M059J (cell line): ENCODE results near the gene ITGAV. TPM values are rescaled to one million over a fixed set of nuclear protein-coding genes. Genes with fewer than 3 reads are reported as not detected.
A peak's percentile ranks its signal among the peaks of the same experiment; 100 is the strongest.

Source experiments
- DNase-seq: peaks from one replicate; pipeline ENCODE4 v3.0.0-alpha.2; 2012; ENCODE audit warnings: low read depth
- total RNA-seq: library from RNA; depleted of rRNA; stranded (reverse); fragments of >200 nt; shearing (Covaris generic); gene quantifications from 2 replicates; pipeline ENCODE4 v1.2.3, GENCODE V29; 2014

Gene ITGAV
- total RNA-seq, 1 experiment from 2014 or later: 69.9 TPM

DNA sequence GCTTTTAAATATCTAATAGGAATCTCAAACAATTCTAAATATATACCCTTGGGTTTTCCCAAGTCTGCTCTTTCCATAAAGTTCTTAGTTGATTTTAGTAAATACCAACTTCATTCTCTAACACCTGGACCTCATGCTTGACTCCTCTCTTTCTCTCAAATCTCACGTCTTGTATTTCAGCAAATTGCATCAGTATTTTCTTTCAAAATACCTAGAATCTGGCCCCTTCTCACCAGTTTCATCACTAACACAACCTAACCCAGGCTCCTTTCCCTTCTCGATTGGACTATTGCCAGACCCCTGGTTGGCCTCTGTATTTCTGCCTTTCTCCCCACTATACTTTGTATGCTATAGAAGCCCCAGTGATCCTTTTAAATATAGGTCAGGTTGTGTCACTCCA, 81.0 kb downstream of the ITGAV start:
- DNase-seq: no peak

DNA sequence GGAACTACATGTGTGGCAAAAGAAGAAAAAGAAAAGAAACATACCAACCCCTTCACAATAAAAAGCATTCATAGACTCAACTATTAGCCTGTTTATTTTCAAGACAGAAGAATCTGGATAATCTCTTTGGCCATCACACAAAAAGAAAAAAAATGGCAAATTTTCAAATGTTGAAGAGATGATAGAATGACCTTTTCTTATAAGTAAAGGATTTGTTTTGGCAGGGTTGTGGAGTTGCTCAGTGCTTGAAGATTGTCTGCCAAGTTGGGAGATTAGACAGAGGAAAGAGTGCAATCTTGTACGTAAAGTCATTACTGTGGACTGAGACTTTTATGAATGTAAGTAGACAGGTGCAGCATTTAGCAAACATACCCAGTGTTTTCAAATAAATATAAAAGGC, 85.5 kb downstream of the ITGAV start:
- no peak for DNase-seq

DNA sequence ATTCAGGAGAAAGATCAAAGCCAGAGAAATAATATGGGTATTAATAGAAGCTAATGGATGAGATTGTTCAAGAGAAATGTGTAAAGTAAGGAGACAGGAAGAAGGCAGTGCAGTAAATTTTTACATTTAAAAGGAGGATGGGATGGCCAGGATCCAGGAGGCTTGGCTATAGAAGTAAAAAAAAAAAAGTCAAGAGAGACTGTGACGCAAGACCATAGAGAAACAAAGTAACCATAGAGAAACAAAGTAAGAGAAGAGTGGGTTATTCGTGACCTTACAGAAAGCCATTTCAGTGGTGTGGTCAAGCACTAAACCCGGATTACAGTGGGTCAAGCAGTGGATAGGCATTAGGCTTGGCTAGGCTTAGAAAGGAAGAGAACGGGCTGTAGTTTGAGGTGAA, 93.5 kb downstream of the ITGAV start:
- DNase-seq: no peak

DNA sequence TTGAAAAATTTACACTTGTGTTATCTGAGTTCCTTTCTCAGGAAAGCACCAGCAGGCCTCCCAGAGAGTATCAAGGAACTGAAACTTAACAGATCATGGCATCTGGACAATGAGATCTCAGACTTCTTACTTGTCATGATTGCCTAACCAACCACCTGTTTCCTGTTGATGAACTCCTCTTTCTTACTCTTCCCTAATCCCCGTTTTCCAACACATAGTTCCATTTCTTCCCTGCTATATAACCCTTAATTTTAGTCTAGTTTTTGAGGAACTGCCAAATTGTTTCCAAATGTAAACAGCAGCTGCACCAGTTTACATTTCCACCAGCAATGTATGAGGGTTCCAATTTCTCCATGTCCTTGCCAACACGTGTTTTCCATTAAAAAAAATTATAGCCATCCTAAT, 98.0 kb downstream of the ITGAV start:
- peak; percentile 5 for DNase-seq

DNA sequence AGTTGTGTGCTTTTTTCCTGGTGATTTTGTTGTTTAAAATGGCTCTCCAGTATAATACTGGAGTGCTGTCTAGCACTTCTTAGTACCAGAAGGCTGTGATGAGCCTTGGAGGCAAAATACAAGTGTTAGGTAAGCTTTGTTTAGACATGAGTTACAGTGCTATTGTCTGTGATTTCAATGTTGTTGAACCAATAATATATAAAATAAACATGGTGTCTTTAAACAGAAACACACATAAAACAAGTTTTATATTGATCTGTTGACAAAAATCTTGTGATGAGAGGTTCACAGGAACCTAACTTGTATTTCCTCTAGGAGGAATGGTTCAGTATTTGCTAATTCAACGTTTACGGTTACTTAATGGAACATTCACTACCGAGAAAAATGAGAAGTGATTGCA, 99.0 kb downstream of the ITGAV start:
- no peak for DNase-seq

DNA sequence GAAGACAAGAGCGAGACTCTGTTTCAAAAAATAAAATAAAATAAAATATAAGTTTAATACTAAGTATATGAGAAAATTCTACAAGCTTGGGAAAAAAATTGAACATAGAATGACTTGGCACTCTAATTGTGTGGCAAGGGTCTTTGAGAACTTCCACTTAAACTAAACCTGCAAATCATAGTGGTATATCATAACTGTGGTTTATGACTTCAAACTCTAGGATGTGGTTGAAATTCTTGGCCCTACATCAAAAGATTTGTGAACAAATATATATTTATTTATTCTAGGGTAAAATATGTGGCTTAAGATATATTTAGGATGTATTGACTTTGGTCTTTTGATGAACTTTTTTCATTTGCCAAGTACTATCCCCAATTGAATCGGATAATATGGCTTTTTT, 100.9 kb downstream of the ITGAV start:
- peak; percentile 8 for DNase-seq

DNA sequence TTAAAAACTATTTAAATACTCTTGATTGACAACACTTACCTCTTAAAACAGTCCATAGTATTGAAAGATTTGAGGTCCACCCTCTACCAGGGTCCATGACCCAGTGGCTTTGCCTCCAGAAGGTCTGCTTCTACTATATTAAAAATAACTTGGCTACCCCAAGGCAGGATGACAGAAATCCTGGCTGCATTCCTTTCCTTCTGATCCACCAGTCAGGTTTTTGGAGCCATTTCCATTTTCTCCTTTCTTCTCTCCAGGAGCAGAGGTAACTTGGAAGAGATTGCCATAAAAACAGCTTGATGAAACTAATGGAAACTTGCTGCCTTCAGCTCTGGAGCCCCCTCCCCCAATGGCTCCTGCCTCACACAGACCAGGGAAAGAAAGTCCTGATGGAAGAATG, 101.4 kb downstream of the ITGAV start:
- no peak for DNase-seq

DNA sequence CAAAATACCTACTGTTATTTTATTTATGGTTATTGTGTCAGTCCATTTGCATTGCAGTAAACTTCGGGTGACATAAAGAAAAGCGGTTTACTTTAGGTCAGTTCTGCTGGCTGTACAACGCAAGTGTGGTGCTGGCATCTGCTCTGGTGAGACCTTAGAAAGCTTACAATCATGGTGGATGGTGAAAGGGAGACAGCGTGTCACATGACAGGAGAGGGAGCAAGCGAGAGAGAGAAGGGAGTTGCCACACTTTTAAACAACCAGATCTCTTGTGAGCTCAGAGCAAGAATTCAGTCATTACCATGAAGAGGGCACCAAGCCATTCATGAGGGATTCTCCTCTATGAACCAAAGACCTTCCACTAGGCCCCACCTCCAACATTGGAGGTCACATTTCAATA, 102.0 kb downstream of the ITGAV start:
- DNase-seq: no peak

DNA sequence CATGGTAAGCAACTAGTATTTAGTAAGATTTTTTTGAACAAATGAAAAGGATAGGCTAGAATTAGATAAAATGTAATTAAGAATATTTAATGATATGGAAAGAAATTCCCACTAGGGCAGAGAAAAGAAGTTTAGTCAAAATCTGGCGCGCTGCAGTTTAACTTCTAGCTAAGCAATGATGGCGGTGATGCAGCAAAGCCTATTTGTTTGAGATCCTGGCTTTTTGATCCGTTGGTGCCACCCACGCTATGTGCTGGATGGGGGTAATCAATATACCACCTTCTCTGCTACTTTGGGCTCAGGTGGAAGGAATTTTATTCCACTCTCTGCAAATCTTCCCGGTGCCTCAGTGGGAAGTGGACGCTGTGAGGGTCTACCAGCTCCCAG, 103.6 kb downstream of the ITGAV start:
- DNase-seq: no peak

DNA sequence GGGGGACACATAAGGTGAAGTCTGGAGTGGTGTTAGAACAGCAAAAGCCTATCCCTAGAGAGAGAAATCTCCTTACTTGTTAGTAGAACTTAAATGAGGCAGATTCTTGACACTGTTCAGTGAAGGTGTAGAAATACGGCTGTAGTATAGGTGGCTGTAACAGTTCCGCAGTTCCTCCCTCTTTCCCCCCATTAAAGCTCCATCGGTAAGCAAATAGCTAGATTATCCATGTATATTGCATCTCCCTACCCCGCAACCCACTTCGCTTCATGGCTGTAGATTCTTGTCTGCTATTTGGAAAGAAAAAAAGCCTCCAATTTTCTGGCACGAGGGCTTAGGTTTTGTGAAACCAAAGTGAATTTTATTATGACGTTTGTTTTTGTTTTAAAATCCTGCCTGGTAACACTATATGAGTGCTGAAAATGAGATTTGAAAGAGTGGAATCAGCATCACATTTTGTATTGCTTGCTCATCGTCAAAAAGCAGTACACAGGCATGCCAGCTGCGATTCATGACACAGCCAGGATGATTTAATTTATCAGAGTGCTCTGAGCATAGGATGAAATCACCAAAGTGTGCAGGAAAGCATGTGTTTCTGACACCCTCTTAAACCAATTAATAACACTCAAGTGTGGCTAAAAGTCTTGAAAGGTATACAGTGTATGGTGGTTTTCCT, 105.4 kb downstream of the ITGAV start:
- DNase-seq: peak; percentile 23

DNA sequence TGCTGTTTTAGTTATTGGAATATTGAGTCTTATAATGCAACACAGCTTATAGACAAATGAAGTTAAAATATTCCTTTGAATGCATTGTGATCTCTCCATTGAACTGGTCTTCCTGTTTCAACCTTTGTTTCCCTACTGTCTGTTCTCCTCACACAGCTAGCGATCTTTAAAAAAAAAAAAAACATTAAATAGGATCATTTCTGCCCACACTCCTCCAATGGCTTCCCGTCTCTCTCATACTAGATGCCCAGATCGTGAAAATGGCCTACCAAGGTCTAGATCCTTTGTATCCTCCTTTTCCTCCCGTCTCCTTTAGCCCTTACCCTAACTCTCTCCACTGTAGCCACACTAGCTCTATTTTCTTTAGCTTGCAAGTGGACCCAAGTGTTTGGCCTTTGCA, 106.4 kb downstream of the ITGAV start:
- DNase-seq: no peak

DNA sequence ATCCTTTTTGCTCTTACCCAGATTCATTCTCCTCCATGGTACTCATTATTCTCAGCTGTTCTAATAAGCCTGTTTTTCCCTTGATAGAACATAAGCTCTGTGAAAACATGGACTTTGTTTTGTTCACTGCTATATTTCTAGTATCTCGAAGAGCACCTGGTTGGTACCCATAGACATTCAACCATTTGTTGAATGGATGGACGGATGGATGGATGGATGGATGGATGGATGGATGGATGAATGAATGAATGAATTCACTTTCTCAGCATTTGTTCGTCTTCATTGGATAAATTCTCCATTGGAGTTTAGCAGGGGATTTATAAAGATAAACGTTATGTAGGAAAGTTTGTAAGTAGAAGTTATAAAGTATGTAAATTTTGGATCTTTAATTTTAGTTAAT, 106.9 kb downstream of the ITGAV start:
- no peak for DNase-seq

DNA sequence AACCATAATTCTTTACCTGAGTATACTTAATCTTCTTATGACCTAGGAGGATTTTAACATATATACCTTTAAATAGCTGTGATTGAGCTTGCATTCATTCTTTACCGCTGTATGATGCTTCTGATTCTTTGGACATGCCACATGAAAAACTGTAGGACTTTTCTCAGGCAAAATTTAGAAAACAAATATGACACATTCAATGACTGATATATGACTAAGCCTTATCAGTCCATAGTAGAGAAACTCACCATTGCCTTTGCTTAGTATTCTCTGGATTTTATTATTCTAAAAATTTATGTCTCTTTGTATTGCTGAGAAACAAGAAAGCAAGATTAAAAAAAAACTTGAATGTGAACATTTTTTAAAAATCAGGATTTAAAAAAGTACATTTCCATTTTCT, 107.7 kb downstream of the ITGAV start:
- DNase-seq: peak; percentile 27

DNA sequence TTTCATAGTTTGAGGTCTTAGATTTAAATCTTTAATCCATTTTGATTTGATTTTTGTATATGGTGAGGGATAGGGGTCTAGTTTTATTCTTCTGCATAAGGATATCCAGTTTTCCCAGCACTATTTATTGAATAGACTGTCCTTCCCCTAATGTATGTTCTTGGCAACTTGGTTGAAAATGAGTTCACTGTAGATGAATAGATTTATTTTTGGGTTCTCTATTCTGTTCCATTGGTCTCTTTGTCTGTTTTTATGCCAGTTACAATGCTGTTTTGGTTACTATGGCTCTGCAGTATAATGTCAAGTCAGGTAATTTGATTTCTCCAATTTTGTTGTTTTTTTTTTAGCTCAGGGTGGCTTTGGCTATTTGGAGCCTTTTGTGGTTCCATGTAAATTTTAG, 109.9 kb downstream of the ITGAV start:
- no peak for DNase-seq

DNA sequence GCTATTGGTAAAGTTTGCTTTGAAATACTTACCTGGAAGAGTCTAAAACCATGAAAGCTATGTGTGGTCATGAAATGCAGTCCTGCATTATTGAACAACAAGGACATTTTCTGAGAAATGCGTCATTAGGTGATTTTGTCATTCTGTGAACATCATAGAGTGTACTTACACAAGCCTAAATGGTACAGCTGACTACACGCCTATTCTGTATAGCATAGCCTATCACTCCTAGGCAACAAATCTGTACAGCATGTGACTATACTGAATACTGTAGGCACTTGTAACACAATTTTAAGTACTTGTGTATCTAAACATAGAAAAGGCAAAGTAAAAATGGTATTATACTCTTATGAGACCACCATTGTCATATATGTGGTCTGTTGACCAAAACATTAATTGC, 112.2 kb downstream of the ITGAV start:
- no peak for DNase-seq

DNA sequence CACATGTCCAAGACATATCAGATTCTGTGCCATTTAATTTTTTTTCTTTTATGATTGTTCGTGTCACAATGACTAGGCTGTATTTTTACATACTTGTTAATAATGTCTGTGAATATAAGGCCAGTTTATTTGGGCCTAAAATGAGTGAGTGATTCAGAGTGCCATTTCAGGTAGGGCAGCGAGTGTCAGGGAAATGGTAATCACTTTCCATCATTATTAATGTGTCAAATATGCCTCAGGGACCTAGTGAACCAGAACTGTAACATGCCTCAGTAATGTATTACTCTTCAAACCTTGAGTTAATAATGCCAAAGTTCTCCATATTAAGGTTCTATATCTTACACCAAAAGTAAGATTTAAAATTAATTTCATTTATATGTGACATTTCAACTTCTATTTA, 112.6 kb downstream of the ITGAV start:
- DNase-seq: no peak

DNA sequence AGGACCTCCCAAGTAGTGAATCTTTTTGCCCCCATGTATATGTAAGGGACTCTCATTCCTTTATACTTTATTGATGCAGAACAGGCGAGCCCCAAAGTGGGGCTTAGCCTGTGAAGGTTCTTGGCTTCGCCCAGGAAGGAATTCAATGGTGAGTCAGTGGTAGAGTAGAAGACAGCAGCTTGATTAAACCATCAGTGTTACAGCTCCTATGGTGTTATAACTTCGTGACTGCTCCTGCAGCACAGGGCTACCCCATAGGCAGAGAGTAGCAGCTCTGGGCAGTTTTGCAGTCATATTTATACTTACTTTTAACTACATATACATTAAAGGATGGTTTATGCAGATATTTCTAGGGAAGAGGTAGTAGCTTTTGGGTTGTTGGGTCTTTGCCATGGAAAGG, 115.0 kb downstream of the ITGAV start:
- DNase-seq: no peak

DNA sequence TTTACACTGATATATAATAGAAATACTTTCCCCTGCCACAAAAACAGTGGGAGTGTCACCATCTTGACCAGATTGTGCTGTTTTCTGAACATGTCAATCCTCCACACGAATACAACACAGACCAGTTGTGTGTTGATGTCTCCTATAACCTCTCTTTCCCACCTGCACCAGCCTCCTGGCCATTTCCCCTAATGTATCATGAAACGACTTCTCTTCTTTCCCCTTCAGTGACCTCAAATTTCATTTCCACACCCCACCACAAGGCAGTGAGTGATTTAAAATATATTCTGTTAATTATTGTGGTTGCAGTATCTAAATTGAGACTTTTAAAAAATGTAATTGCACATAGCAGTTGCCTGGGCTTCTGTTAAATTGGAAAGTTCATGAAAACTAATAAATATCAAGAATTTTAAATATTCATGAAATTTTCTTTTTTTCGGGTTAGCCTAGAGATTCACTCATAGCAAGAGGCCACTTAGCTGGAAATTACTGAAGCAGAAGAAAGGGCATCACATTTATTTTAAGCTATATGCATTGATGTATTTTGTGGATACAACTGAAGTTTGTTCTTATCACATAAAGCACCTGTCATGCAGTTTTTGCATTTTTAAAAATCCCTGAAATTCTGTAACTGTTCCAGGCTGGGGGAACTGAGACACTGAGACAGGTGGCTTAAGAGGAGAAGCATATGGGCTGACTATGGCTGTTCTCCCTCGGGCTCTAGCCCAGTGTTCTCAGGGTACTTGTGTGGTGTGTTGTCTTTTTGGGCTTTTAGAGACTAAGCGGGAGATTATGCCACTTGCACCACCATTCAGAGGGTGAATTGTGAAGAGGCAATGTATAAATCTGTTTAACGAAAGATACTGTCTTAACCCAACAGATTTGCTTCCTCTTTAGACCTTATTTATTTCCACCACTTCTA, 119.9 kb downstream of the ITGAV start:
- DNase-seq: no peak

DNA sequence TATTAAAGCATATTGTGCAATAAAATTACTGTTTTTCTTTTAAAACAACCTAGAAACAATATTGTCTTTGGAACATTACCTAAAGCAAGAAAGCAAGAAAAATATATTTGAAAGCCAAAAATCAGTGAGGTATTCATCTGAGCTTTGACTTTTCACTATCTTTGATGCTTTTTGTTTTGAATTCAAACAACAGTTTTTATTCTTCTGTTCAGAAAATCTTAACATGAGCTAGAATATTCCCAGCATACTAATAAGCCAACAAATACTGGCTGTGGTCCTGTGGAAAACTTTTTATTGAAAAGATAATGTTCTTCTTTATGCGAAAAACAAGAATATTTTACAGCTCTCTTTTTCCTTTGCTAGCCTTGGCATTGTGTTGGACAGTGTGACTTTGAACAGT, 123.8 kb downstream of the ITGAV start:
- no peak for DNase-seq

DNA sequence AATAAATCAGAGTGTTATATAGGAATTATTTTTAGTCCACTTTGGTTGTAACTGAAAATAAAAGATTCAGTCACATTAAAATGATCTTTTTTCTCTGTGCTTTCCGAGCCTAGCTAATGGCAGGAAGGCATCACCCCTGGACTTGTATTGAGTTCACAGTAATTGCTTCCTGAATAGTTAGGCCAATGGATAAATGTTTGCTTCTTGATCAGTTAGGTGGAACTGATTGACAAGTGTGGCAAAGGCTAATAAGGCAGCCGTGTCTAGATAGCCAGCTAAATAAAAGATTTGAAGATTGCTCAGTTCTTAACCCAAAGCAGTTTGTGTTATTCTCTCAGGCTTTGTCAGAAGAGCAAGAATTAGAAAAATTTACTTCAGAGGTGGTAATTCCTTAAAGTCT, 124.8 kb downstream of the ITGAV start:
- DNase-seq: no peak

DNA sequence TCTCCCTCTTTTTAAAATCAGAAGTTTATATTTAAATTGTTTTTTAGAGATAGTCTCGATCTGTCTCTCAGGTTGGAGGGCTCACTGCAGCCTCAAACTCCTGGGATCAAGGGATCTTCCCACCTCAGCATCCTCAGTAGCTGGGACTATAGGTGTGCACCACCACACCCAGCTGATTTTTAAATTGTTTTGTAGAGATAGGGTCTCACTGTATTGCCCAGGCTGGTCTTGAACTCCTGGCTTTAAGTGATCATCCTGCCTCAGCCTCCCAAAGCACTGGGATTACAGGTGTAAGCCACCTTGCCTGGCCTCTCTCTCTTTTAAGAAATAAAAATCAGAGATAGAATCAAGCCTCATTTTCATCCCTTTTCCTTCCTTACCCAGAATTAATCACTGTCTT, 126.1 kb downstream of the ITGAV start:
- no peak for DNase-seq

DNA sequence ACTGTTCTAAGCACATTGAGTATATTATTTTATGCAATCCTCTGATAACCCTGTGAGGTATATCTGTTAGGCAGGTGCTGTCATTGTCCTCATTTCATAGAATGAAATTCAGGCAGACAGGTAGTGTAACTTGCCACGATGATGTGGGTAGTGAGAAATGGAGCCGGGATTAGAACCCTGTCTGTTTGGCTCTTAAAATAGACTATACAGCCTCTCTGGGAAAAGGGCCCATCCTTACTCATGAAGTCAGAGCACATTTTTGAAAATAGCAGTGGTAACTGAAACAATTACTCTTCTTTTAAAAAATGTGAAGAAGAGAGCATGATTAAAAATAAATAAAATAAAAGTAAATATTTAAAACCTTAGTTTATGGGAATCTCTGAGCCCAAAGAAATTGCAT, 127.0 kb downstream of the ITGAV start:
- DNase-seq: no peak

DNA sequence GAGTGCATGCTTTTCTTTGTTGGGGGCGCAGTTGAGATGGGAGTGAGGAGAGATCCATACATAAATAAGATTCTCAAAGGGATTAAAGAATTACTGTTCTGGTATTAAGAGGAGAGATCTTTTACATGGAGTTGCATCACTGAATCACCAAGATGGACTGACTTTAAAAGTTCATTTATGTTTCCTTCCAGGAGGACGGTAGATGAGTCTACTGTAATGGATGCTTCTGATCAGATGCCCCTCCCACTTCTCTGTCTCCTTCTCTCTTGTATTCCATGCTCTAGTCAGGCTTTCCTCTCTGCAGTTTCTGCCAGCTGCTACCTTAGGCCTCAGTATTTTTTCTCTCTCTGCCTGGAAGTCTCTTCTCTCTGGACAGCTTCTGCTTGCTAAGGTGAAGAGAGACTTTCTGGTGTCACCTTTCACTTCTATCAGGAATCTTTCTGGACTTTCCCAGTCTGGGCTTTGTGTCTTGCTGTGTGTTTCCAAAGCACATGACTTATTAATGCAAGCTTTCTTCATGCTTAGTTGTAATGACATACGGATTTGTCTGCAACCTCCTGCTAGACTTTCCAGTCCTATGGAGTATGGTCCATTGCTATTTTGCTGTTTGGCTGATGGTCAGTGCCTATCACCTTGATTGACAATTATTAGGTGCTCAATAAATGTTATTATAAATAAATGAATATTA, 127.6 kb downstream of the ITGAV start:
- no peak for DNase-seq
